Hair follicle dermal papilla cell (primary cell): Measurements from ENCODE around the gene RBM34. TPM values are rescaled to one million over a fixed set of nuclear protein-coding genes. Genes with fewer than 3 reads are reported as not detected.

Source experiments
- small RNA-seq: library from RNA; depleted of rRNA; stranded (forward); fragments of <200 nt; gene quantifications from one replicate; pipeline ENCODE3, GENCODE V24; 2012
- total RNA-seq: library from RNA; depleted of rRNA; stranded (reverse); fragments of >200 nt; gene quantifications from 2 replicates; pipeline ENCODE4 v1.2.3, GENCODE V29; 2012

Gene RBM34
- total RNA-seq: 33.1 and 38.6 TPM in 2 replicates

GRCh38 chr1:235160957-235161684 lies at the start of gene RBM34:
Gene RBM34, minus strand, starts transcription at chr1:235161250. Its CDS starts 24 bp downstream, at chr1:235161226.

DNA sequence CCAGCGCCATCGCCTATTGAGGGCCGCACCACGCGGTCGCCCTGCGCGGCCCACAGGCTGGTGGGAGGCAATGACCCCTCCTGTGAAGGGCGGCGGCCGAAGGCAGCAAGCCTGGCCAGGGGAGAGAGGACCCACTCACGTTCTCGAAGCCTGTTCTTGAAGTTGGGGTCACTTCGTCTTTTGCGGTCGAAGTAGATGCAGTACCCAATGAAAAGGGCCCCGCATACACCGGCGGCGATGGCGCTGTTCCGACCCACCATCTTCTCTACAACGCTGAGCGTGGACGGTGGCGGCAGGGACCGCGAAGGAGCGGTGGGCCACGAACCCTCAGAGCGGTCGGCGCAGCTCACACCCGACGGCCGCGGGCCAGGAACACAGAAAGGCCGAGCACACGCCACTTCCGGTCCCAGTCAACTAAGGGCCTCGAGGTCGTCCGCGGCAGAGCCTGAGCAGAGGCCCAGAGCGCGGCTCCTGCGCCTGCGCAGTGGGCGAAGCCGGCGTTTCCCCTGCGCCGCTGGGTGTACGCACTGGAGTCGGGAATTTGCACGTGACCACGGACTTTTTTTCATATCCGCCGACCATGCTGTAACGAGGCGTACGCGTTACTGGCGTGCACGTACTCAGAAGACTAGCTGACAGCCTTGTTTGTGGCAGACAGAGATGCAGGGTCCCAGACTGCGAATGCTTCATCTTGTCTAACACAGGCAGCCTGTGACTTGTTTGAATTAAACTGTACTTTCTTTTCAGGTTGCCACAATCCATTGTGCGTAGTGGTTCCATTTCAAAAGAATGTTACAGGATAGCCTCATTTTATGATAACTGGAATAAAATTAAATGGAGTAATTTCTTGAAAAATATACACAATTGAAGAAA lies 32.4 kb downstream of the RBM34 start, which contains the start of gene TOMM20:
TOMM20 (minus strand) TSS at position 382 of the 873 bp plus-strand sequence; CDS start at position 260, 122 bp downstream.

Small RNA genes lying within 50 kb of the gene (small RNA-seq; reads per million reads assigned to genes)
- not detected for gene AL732292.1
- 2.1 reads per million, percentile 49 among the genes with 10 or more reads in this experiment for gene MIR4753
- gene SNORA14B: 261 reads per million, percentile 99 among the genes with 10 or more reads in this experiment

Other genes with a start within 250 kb of the RBM34 start
- gene TOMM20, start 32.4 kb downstream of the RBM34 start, total RNA-seq: 72.9 and 84.2 TPM in 2 replicates
- gene ARID4B, start 166.9 kb upstream of the RBM34 start, total RNA-seq: 24.5 and 27.7 TPM in 2 replicates
- gene GGPS1, start 167.3 kb upstream of the RBM34 start, total RNA-seq: 21.9 and 29.0 TPM in 2 replicates
- 22.2 and 24.3 TPM in 2 replicates for gene TBCE, start 206.2 kb upstream of the RBM34 start, total RNA-seq